HFFc6 (cell line): ENCODE results near the gene JRKL. TPM values are rescaled to one million over a fixed set of nuclear protein-coding genes. Genes with fewer than 3 reads are reported as not detected.
A peak's percentile ranks its signal among the peaks of the same experiment; 100 is the strongest.

Experiments used
- DNase-seq: peaks from one replicate; pipeline ENCODE4 v3.0.0-alpha.2; 2018
- H3K27ac Mint-ChIP-seq: 2 replicates; pipeline ENCODE4 v1.8.0; 2020; ENCODE audit warnings: mild to moderate bottlenecking, mixed read lengths
- H3K27me3 Mint-ChIP-seq: 2 replicates; pipeline ENCODE4 v1.8.0; 2021; ENCODE audit warnings: mild to moderate bottlenecking, moderate library complexity, mixed read lengths; ENCODE audit not compliant: insufficient read depth
- H3K36me3 Mint-ChIP-seq: 2 replicates; pipeline ENCODE4 v1.8.0; 2021; ENCODE audit warnings: low read depth, mixed read lengths
- H3K4me1 Mint-ChIP-seq: 2 replicates; pipeline ENCODE4 v1.8.0; 2020; ENCODE audit warnings: low read depth, mixed read lengths
- H3K4me3 Mint-ChIP-seq: 2 replicates; pipeline ENCODE4 v1.8.0; 2020; ENCODE audit warnings: mild to moderate bottlenecking, moderate library complexity, mixed read lengths
- H3K9me3 Mint-ChIP-seq: 2 replicates; pipeline ENCODE4 v1.8.0; 2020; ENCODE audit warnings: mild to moderate bottlenecking, mixed read lengths
- CTCF ChIP-seq: fragments of 200-600 bp; sonication (generic); IDR thresholded peaks from 2 replicates; pipeline ENCODE4 v1.5.0; 2021; ENCODE audit warnings: antibody characterized with exemption, mild to moderate bottlenecking
- total RNA-seq, 6 experiments: library from RNA; stranded (reverse); fragmentation: NEBNext Ultra II Directional; extraction: Animal tissue kit (Norgen Biotek cat#: 25700); gene quantifications; 2 replicates in 1 of 6; 3 replicates in 5 of 6; pipeline ENCODE4 v1.2.3, GENCODE V29; 2021

Gene JRKL
- total RNA-seq, 6 experiments from 2014 or later = 11.1 to 15.1 (median 13.5) TPM

GRCh38 chr11:96385187-96385586, 4.6 kb upstream of the JRKL start:
- Mint-ChIP-seq H3K9me3 (no peaks in the 10 kb centered on the region), H3K4me1 (peaks cover 39% of the 10 kb centered on the region), H3K27ac (0 out of 2 replicates have a peak overlapping the region, but pooled peaks have one; percentile 1), H3K4me3 (no peak overlapping the region), H3K36me3 (peaks cover 20% of the 10 kb centered on the region), H3K27me3 (no peaks in the 10 kb centered on the region)
- DNase-seq = no peak
- TF ChIP-seq CTCF = no peak

GRCh38 chr11:96388891-96389719, 708 bp upstream of the JRKL start:
- H3K27me3 Mint-ChIP-seq = no peaks in the 10 kb centered on the region
- H3K27ac Mint-ChIP-seq = peak overlapping the region; percentile 95
- H3K4me3 Mint-ChIP-seq = peak overlapping the region; percentile 93
- peaks cover 22% of the 10 kb centered on the region for H3K36me3 Mint-ChIP-seq
- no peak for TF ChIP-seq CTCF
- peak; percentile 20 for DNase-seq
- H3K4me1 Mint-ChIP-seq = peaks cover 70% of the 10 kb centered on the region
- no peaks in the 10 kb centered on the region for H3K9me3 Mint-ChIP-seq

- no peak for DNase-seq
- Mint-ChIP-seq H3K36me3 (peaks cover 18% of the 10 kb centered on the region), H3K27ac (peak overlapping the region; percentile 95), H3K4me3 (peak overlapping the region; percentile 93), H3K4me1 (peaks cover 68% of the 10 kb centered on the region), H3K27me3 (no peaks in the 10 kb centered on the region), H3K9me3 (no peaks in the 10 kb centered on the region)
- TF ChIP-seq CTCF = no peak
Measured at GRCh38 chr11:96390488-96390792, 627 bp downstream of the JRKL start.

- H3K36me3 Mint-ChIP-seq = peaks cover 18% of the 10 kb centered on the region
- H3K4me3 Mint-ChIP-seq = peak overlapping the region; percentile 93
- DNase-seq = no peak
- peak overlapping the region; percentile 25; the same call in 1 of the 2 replicates for H3K27ac Mint-ChIP-seq
- TF ChIP-seq CTCF = peak; percentile 66
- H3K9me3 Mint-ChIP-seq = no peaks in the 10 kb centered on the region
- H3K27me3 Mint-ChIP-seq = no peaks in the 10 kb centered on the region; the same call in 1 of the 2 replicates
- peaks cover 64% of the 10 kb centered on the region for H3K4me1 Mint-ChIP-seq
Measured at GRCh38 chr11:96391698-96392307, 2.0 kb downstream of the JRKL start.

- no peak overlapping the region for H3K4me3 Mint-ChIP-seq
- no peaks in the 10 kb centered on the region; the same call in 1 of the 2 replicates for H3K27me3 Mint-ChIP-seq
- H3K27ac Mint-ChIP-seq = no peak overlapping the region; the same call in 1 of the 2 replicates
- H3K4me1 Mint-ChIP-seq = peaks cover 43% of the 10 kb centered on the region
- no peaks in the 10 kb centered on the region for H3K9me3 Mint-ChIP-seq
- peak; percentile 94 for TF ChIP-seq CTCF
- peaks cover 18% of the 10 kb centered on the region for H3K36me3 Mint-ChIP-seq
- DNase-seq = peak; percentile 59
Measured at GRCh38 chr11:96393753-96394348, 4.0 kb downstream of the JRKL start.
